H9 (cell line): ENCODE results near the gene CDKN2B. TPM values are rescaled to one million over a fixed set of nuclear protein-coding genes. Genes with fewer than 3 reads are reported as not detected.

Experiments used
- DNase-seq: peaks from one replicate; pipeline ENCODE4 v3.0.0-alpha.2; 2017
- H2AFZ ChIP-seq: one replicate; pipeline ENCODE4 v1.6.1; 2013; ENCODE audit warnings: mild to moderate bottlenecking, low read length, control low read depth, moderate library complexity
- H2AK5ac ChIP-seq: 2 replicates; pipeline ENCODE4 v1.6.1; 2013; ENCODE audit warnings: low read length, control low read depth, mixed read lengths; ENCODE audit not compliant: insufficient read length
- H2BK120ac ChIP-seq: one replicate; pipeline ENCODE4 v1.6.1; 2013; ENCODE audit warnings: low read depth, mild to moderate bottlenecking, low read length, control low read depth, inconsistent platforms; ENCODE audit not compliant: poor library complexity, severe bottlenecking
- H2BK12ac ChIP-seq: 2 replicates; pipeline ENCODE4 v1.6.1; 2013; ENCODE audit warnings: low read length, control low read depth, mixed read lengths, low read depth; ENCODE audit not compliant: insufficient read length
- H2BK15ac ChIP-seq: 2 replicates; pipeline ENCODE4 v1.6.1; 2013; ENCODE audit warnings: low read depth, low read length, control low read depth
- H2BK20ac ChIP-seq: one replicate; pipeline ENCODE4 v1.6.1; 2013; ENCODE audit warnings: low read depth, mild to moderate bottlenecking, low read length, control low read depth, inconsistent platforms; ENCODE audit not compliant: poor library complexity, severe bottlenecking
- H2BK5ac ChIP-seq: 2 replicates; pipeline ENCODE4 v1.6.1; 2013; ENCODE audit warnings: low read length, control low read depth, mixed read lengths; ENCODE audit not compliant: insufficient read length
- H3K14ac ChIP-seq: 2 replicates; pipeline ENCODE4 v1.6.1; 2013; ENCODE audit warnings: low read length, control low read depth; ENCODE audit not compliant: insufficient read depth
- H3K18ac ChIP-seq: 2 replicates; pipeline ENCODE4 v1.6.1; 2013; ENCODE audit warnings: low read depth, mild to moderate bottlenecking, mixed read lengths, low read length, control low read depth; ENCODE audit not compliant: insufficient read length
- H3K23ac ChIP-seq: 2 replicates; pipeline ENCODE4 v1.6.1; 2013; ENCODE audit warnings: low read length, control low read depth, mixed read lengths, low read depth; ENCODE audit not compliant: insufficient read length
- H3K23me2 ChIP-seq: 2 replicates; pipeline ENCODE4 v1.6.1; 2013; ENCODE audit warnings: low read depth, mild to moderate bottlenecking, mixed read lengths, low read length, control low read depth; ENCODE audit not compliant: insufficient read length, poor library complexity, severe bottlenecking
- H3K27ac ChIP-seq: 2 replicates; pipeline ENCODE4 v1.5.1; 2013; ENCODE audit warnings: low read length, control low read depth, mixed read lengths, low read depth; ENCODE audit not compliant: insufficient read length
- H3K27me3 ChIP-seq: 2 replicates; pipeline ENCODE4 v1.6.1; 2013; ENCODE audit warnings: low read length, control low read depth, inconsistent platforms; ENCODE audit not compliant: insufficient read depth
- H3K4ac ChIP-seq: 2 replicates; pipeline ENCODE4 v1.6.1; 2013; ENCODE audit warnings: low read depth, mild to moderate bottlenecking, control low read depth, inconsistent platforms, low read length, moderate library complexity
- H3K4me1 ChIP-seq: 2 replicates; pipeline ENCODE4 v1.6.1; 2013; ENCODE audit warnings: low read length, control low read depth, inconsistent platforms; ENCODE audit not compliant: insufficient read depth
- H3K4me2 ChIP-seq: 2 replicates; pipeline ENCODE4 v1.6.1; 2013; ENCODE audit warnings: low read length, control low read depth, mixed read lengths; ENCODE audit not compliant: insufficient read length, insufficient read depth
- H3K56ac ChIP-seq: 2 replicates; pipeline ENCODE4 v1.6.1; 2013; ENCODE audit warnings: low read depth, mild to moderate bottlenecking, mixed read lengths, low read length, control low read depth; ENCODE audit not compliant: insufficient read length
- H3K79me1 ChIP-seq: 2 replicates; pipeline ENCODE4 v1.6.1; 2013; ENCODE audit warnings: low read depth, mild to moderate bottlenecking, moderate library complexity, low read length, control low read depth, inconsistent platforms; ENCODE audit not compliant: insufficient read depth, poor library complexity, severe bottlenecking
- H3K79me2 ChIP-seq: 2 replicates; pipeline ENCODE4 v1.6.1; 2013; ENCODE audit warnings: low read length, control low read depth, inconsistent platforms; ENCODE audit not compliant: insufficient read depth
- H3K9ac ChIP-seq: 2 replicates; pipeline ENCODE4 v1.6.1; 2013; ENCODE audit warnings: low read length, control low read depth, mixed read lengths; ENCODE audit not compliant: insufficient read length; ENCODE audit errors: extremely low read depth
- H3K9me3 ChIP-seq: one replicate; pipeline ENCODE4 v1.6.1; 2013; ENCODE audit warnings: low read depth, low read length, inconsistent platforms; ENCODE audit not compliant: control insufficient read depth
- H3T11ph ChIP-seq: one replicate; pipeline ENCODE4 v1.6.1; 2013; ENCODE audit warnings: mild to moderate bottlenecking, low read length, control low read depth, inconsistent platforms
- H4K20me1 ChIP-seq: one replicate; pipeline ENCODE4 v1.6.1; 2013; ENCODE audit not compliant: control insufficient read depth, insufficient read length, insufficient read depth
- H4K5ac ChIP-seq: 2 replicates; pipeline ENCODE4 v1.6.1; 2013; ENCODE audit warnings: low read depth, mild to moderate bottlenecking, mixed read lengths, low read length, control low read depth; ENCODE audit not compliant: insufficient read length
- H4K8ac ChIP-seq: replicated peaks from 2 replicates; pipeline ENCODE4 v1.6.1; 2013; ENCODE audit warnings: low read length, control low read depth, mixed read lengths, low read depth; ENCODE audit not compliant: insufficient read length
- H4K91ac ChIP-seq: 2 replicates; pipeline ENCODE4 v1.6.1; 2013; ENCODE audit warnings: low read depth, mild to moderate bottlenecking, moderate library complexity, mixed read lengths, low read length, control low read depth; ENCODE audit not compliant: insufficient read length
- H3K27ac Mint-ChIP-seq, 3 experiments: 2 replicates in 2 of 3; 3 replicates in 1 of 3; pipeline ENCODE4 v1.8.0; 2020 to 2021; ENCODE audit warnings: mixed read lengths in 3 of 3, mild to moderate bottlenecking in 1 of 3, moderate library complexity in 1 of 3
- H3K27me3 Mint-ChIP-seq: 2 replicates; pipeline ENCODE4 v1.8.0; 2021; ENCODE audit warnings: low read depth, mild to moderate bottlenecking, moderate library complexity, mixed read lengths
- H3K36me3 Mint-ChIP-seq, 3 experiments: 2 replicates in 2 of 3; 3 replicates in 1 of 3; pipeline ENCODE4 v1.8.0; 2020 to 2021; ENCODE audit warnings: low read depth in 3 of 3, mixed read lengths in 3 of 3; ENCODE audit not compliant: insufficient read depth in 1 of 3
- H3K4me1 Mint-ChIP-seq, 2 experiments: 2 replicates each; pipeline ENCODE4 v1.8.0; 2020; ENCODE audit warnings: mixed read lengths in 2 of 2
- H3K4me3 Mint-ChIP-seq, 2 experiments: 2 replicates in 1 of 2; 3 replicates in 1 of 2; pipeline ENCODE4 v1.8.0; 2020 to 2021; ENCODE audit warnings: mild to moderate bottlenecking in 2 of 2, mixed read lengths in 2 of 2, moderate library complexity in 1 of 2
- H3K9me3 Mint-ChIP-seq, 2 experiments: 2 replicates in 1 of 2; 3 replicates in 1 of 2; pipeline ENCODE4 v1.8.0; 2020; ENCODE audit warnings: mild to moderate bottlenecking in 2 of 2, mixed read lengths in 2 of 2, moderate library complexity in 1 of 2
- WGBS: extraction: QIAGEN DNeasy Blood & Tissue Kit; methylation state at CpG from one replicate; pipeline ENCODE4 v1.1.7; 2013; ENCODE audit warnings: missing lambda C conversion rate, low lambda C conversion rate, mixed read lengths; ENCODE audit not compliant: insufficient read length; ENCODE audit errors: extremely low coverage; 5-methylcytosine and 5-hydroxymethylcytosine counted together
- total RNA-seq: library from RNA; stranded (reverse); gene quantifications from 2 replicates; pipeline ENCODE4 v1.2.1, GENCODE V29; 2021
- TF ChIP-seq, protein P1 (sequence below): fragments of 200-600 bp; sonication (generic); conservative IDR thresholded peaks from 3 replicates; pipeline ENCODE4 v1.8.0; 2021; ENCODE audit warnings: antibody characterized with exemption, mild to moderate bottlenecking

Gene CDKN2B
- total RNA-seq, 1 experiment from 2014 or later = 0.13 TPM

DNA sequence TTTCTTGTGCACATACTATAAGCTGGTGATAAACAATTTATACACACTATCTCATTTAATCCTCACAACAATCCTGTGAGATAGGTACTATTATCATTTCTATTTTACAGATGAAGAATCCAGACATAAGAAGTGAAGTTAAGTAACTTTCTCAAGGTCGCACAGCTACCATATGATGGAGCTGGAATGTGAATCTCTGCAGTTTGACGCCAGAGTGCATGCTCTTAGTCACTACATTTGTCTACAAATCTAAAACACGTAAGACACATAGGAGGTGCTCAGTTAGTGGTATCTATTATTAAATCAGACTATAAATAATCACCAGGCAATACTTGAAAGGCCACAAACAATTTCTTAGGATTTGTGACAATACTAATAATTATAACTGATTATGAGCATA, 45.0 kb upstream of the CDKN2B start:
- Histone ChIP-seq H3K4me1 (no peaks in the 10 kb centered on the region), H3K23me2 (no peaks in the 10 kb centered on the region), H3K23ac (no peak overlapping the region), H3K79me2 (no peaks in the 10 kb centered on the region), H3T11ph (no peak overlapping the region), H3K4ac (no peak overlapping the region), H3K14ac (no peak overlapping the region), H3K27ac (no peak overlapping the region), H2AFZ (no peak overlapping the region), H3K79me1 (no peaks in the 10 kb centered on the region), H4K20me1 (no peaks in the 10 kb centered on the region), H3K9ac (no peak overlapping the region), H4K8ac (no peak overlapping the region), H4K5ac (no peak overlapping the region), H2BK15ac (no peak overlapping the region), H3K4me2 (no peak overlapping the region), H3K56ac (no peak overlapping the region), H2BK20ac (no peak overlapping the region), H2AK5ac (no peak overlapping the region), H2BK12ac (no peak overlapping the region), H3K18ac (no peak overlapping the region), H3K9me3 (no peaks in the 10 kb centered on the region), H3K27me3 (no peaks in the 10 kb centered on the region), H4K91ac (no peak overlapping the region), H2BK5ac (no peak overlapping the region), H2BK120ac (no peak overlapping the region)
- Mint-ChIP-seq H3K4me1 (peaks cover 4 to 10% of the 10 kb centered on the region in 2 experiments), H3K9me3 (peaks cover 0 to 2% of the 10 kb centered on the region in 2 experiments; a peak in 2 of 5 replicates), H3K27ac (no peak overlapping the region), H3K27me3 (no peaks in the 10 kb centered on the region; the same call in 1 of the 2 replicates), H3K4me3 (no peak overlapping the region), H3K36me3 (peaks cover 0 to 2% (median 0%) of the 10 kb centered on the region in 3 experiments; a peak in 1 of 7 replicates)
- DNase-seq = no peak
- no CpG with 5 or more reads among the region's 3 CpGs for WGBS
- TF ChIP-seq, protein P1, sequence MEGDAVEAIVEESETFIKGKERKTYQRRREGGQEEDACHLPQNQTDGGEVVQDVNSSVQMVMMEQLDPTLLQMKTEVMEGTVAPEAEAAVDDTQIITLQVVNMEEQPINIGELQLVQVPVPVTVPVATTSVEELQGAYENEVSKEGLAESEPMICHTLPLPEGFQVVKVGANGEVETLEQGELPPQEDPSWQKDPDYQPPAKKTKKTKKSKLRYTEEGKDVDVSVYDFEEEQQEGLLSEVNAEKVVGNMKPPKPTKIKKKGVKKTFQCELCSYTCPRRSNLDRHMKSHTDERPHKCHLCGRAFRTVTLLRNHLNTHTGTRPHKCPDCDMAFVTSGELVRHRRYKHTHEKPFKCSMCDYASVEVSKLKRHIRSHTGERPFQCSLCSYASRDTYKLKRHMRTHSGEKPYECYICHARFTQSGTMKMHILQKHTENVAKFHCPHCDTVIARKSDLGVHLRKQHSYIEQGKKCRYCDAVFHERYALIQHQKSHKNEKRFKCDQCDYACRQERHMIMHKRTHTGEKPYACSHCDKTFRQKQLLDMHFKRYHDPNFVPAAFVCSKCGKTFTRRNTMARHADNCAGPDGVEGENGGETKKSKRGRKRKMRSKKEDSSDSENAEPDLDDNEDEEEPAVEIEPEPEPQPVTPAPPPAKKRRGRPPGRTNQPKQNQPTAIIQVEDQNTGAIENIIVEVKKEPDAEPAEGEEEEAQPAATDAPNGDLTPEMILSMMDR = no peak
